Measurements from ENCODE around the gene FKBP1A. TPM values are rescaled to one million over a fixed set of nuclear protein-coding genes. Genes with fewer than 3 reads are reported as not detected.

Gene FKBP1A
- total and polyA plus RNA-seq, 10 of the 15 experiments (the other 5 are each of a cell fraction or from before 2014, with no cell fraction given), result 103 to 687 (median 254) TPM

DNA sequence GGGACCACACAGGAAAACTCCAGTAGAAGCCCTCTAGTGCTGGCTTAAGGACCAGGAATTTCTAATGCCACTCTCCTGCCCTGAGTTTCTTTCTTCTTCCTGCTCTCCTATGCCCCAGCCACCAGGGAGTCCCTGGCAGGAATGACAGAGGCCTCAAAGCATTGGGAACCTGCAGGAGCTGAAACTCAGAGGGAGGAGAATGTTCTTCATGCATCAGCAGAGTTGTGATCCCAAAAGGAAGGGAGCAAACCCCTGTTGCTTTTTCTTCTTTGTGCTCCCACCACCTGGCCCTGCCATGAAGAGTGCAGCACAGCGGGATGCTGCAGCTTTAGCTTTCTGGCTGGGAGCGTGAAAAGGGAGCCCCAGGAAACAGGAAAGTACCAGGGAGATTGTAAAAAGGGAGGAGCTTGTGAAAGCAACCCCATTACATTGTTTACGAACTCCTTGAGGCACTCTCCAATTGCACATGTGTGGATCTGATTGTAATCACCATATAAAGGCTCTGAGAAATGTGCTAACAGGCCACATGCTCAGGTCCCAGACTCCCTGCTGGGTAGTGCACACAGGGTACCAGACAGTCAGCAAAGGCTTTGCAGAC is 34.7 kb upstream of the FKBP1A start:
- ChIA-PET RAD21 (ENCODE audit: unreplicated experiment) (no interaction called here), POLR2A (no interaction called here), CTCF (interaction anchor here (1.0 to 1.5 kb wide), 3 partner anchors 9 to 28 kb away, joined by 3 to 7 read pairs (median 3); no protein-coding TSS in a partner anchor), SMC1A (ENCODE audit: uncharacterized antibody, unreplicated experiment) (interaction anchor here (1.4 kb wide), 1 partner anchor 30 kb away, joined by 3 read pairs; no protein-coding TSS in a partner anchor)
- in situ Hi-C loops (cut with MboI) (no loop called here), intact Hi-C loops (cut with micrococcal nuclease; ENCODE audit: unreplicated experiment) (no loop called here)
- H3K4me3 ChIP-seq, result no peak overlapping the region
- 65% methylated on average over 3 of the region's 3 CpGs for whole genome bisulfite sequencing (ENCODE audit: insufficient coverage, insufficient replicate concordance, low lambda C conversion rate, missing lambda C conversion rate)
- no peak overlapping the region for H3K4me2 ChIP-seq (ENCODE audit: control insufficient read depth, insufficient read depth)
- H3K27ac ChIP-seq (ENCODE audit: control insufficient read depth, insufficient read depth), result no peak overlapping the region
- H3K4me1 ChIP-seq (ENCODE audit: control insufficient read depth, insufficient read depth, low read length), result no peaks in the 10 kb centered on the region
- TF ChIP-seq, protein P1, sequence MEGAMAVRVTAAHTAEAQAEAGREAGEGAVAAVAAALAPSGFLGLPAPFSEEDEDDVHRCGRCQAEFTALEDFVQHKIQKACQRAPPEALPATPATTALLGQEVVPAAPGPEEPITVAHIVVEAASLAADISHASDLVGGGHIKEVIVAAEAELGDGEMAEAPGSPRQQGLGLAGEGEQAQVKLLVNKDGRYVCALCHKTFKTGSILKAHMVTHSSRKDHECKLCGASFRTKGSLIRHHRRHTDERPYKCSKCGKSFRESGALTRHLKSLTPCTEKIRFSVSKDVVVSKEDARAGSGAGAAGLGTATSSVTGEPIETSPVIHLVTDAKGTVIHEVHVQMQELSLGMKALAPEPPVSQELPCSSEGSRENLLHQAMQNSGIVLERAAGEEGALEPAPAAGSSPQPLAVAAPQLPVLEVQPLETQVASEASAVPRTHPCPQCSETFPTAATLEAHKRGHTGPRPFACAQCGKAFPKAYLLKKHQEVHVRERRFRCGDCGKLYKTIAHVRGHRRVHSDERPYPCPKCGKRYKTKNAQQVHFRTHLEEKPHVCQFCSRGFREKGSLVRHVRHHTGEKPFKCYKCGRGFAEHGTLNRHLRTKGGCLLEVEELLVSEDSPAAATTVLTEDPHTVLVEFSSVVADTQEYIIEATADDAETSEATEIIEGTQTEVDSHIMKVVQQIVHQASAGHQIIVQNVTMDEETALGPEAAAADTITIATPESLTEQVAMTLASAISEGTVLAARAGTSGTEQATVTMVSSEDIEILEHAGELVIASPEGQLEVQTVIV (IDR thresholded peaks at IDR 0.05; ENCODE audit: borderline replicate concordance, partially characterized antibody), result no peak
- TF ChIP-seq ESRRA (IDR thresholded peaks at IDR 0.05; ENCODE audit: low read length) (no peak), IKZF2 (IDR thresholded peaks at IDR 0.05) (no peak), BCL11A (IDR thresholded peaks at IDR 0.05; ENCODE audit: low read depth, low read length) (no peak)
- TF ChIP-seq, protein P2, sequence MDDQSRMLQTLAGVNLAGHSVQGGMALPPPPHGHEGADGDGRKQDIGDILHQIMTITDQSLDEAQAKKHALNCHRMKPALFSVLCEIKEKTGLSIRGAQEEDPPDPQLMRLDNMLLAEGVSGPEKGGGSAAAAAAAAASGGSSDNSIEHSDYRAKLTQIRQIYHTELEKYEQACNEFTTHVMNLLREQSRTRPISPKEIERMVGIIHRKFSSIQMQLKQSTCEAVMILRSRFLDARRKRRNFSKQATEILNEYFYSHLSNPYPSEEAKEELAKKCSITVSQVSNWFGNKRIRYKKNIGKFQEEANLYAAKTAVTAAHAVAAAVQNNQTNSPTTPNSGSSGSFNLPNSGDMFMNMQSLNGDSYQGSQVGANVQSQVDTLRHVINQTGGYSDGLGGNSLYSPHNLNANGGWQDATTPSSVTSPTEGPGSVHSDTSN (IDR thresholded peaks at IDR 0.05; ENCODE audit: insufficient replicate concordance, low read depth, low read length), result no peak
- no peaks in the 10 kb centered on the region for H3K36me3 ChIP-seq (ENCODE audit: control insufficient read depth in 2 of 2, insufficient read depth in 2 of 2, low read length in 1 of 2)
- ATAC-seq (no peak), FAIRE-seq (peak; percentile 64), DNase-seq (ENCODE audit: low read depth, low spot score) (no peak)
- H3K9me3 ChIP-seq (replicated peaks; ENCODE audit: control insufficient read depth, insufficient read depth, low read length), result no peaks in the 10 kb centered on the region
- H3K27me3 ChIP-seq (replicated peaks in 1 of 2; ENCODE audit: control insufficient read depth in 2 of 2, insufficient read depth in 2 of 2, low read length in 1 of 2), result no peaks in the 10 kb centered on the region
- H3K9ac ChIP-seq (ENCODE audit: control insufficient read depth, insufficient read depth, low read length), result no peak overlapping the region
- no peaks in the 10 kb centered on the region for H4K20me1 ChIP-seq (ENCODE audit: control insufficient read depth, insufficient read depth)
- BruUV-seq (replicated peaks), result no TSS peak
- H2AFZ ChIP-seq (ENCODE audit: control insufficient read depth, low read depth, low read length), result no peak overlapping the region
- H3K79me2 ChIP-seq (ENCODE audit: control insufficient read depth, insufficient read depth, low read length), result no peaks in the 10 kb centered on the region

Measured in GM12878 (cell line).